NCI-H510A (cell line): ENCODE results near the gene ARRB1.
A peak's percentile ranks its signal among the peaks of the same experiment; 100 is the strongest.
"Not testable (repeated sequence)": the region's sequence is repeated elsewhere in the genome, so short reads cannot be mapped to it uniquely, and the experiment has no call there.

ENCODE experiments used
- DNase-seq: peaks from one replicate; lab custom pipeline; 2025; lab: John Stamatoyannopoulos, UW

Gene ARRB1

DNA sequence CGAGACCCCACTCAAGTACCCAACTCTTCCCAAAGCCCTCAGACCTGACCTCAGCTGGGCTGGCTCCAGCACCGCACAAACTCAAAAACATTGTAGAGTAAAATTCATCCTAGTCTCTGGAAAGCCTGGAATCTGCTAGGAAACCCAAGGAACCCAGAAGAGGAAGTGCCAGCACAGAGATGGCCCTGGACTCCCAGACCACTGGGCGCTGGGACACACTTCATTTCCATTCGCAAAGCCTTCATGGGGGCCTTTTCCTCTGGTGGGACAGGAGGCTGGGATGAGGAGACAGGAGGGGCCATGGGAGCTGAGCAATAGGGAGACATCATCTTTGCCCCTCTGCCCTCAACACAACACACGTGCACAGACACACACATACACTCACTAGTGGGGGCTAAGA lies 30.8 kb downstream of the ARRB1 start:
- DNase-seq, result no peak

DNA sequence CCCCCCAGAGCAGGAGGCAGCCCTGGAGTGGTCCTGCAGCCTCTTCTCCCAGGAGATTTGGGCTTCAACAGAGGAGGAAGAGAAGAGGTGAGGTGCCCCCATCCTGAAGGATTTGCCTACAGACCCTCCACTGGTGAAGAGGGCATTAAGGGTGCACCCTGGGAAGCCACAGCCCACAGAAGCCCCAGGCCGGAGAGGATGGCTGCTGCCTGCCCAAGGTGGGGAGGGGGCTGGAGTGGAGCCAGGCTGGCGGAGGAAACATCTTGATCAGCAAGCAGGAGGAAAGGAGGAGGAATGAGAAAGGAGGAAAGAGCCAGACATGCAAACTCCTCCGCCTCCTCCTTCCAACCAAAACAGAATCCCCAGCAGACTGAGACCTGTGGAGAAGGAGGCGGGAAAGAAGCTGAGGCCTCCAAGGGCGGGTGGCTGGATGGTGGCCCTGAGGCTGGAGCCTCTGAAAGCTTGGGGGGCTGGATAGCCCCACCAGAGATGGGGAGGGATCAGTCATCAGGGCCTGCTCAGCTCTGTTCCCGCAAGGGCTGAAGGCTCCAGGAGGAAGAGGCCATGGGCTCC lies 31.3 kb downstream of the ARRB1 start:
- DNase-seq, result no peak

DNA sequence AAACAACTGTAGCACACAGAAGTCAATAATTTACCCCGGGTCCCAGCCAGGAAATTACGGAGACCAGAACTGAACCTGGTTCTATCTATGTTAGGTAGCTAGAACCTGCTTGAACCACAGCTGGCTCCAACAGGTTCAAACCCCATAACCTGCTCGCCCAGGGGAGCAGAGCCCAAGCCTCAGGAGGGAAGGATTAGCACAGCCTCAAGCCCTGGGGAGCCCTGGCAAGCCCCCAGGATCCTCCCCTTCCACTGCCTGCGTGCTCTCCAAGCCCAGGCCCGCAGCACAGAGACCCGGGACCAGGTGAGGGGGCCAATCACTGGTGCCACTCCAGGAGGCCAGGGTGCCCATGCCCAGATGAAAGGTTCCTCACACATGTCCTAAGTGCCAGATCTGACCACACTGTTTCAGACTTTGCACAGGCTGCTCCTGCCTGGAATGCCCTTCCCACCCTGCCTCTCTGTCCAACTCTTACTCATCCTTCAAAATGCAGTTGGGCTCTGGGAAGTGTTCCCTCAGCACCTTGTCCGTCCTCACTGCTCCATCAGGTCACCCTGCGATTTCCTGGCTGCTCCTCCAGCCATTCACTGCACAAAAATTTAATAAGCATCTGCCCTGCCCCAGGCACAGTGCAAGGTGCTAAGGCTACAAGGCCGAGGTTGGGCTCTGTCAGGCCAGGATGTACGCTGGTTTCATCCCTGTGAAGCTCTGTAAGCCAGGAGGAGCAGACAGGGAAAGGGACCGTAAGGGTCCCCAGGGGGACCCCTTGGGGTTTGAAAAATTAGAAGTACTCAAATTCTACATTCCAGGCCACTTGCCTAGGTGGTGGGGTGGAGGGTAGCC lies 32.2 kb downstream of the ARRB1 start:
- no peak for DNase-seq

DNA sequence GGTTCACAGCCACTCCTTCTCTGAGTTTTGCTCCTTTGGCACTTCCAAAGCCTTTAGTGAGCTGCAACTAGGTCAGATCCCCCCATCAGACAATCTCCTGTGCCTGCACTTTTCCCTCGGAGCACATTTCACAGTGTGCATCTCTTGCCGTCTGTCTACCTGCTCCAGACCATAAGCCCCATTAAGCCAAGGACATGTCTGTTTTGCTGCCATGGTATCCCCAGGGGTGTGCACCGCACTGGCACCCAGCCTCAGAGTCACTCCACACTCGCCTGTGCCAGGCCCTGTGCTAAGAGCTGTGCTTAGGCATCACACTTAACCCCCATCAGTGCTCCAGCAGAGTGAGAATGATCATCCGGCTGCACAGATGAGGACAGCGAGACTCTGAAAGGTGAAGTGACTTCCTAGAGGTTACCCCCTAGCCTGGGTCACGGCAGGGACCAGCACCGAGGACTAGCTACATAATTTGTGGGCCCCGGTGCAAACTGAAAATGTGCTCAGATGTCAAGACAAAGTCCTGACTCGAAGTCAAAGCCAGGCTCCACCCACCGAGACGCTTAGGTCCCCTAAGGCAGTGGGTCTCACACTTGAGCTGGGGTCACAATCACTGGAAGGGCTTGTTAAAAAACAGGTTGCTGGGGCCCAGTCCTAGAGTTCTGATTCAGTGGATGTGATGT lies 33.9 kb downstream of the ARRB1 start:
- no peak for DNase-seq

DNA sequence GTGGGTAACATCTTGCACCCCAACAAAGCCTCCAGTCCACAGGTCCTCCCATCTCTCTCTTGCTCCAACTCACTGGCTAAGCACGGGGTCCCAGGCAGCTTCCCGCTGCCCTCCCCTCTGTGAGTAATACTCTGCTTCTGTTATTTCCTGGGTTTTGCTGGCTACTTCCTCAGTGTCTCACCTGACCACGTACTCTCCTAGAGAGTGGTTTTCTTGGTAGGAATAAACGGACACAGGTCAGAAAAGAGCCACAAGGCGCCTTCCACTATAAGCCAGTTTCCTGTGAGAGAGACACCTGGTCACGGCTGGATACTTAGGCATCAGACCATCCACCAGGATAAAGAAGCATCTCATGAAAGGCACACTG lies 36.0 kb downstream of the ARRB1 start:
- DNase-seq, result no peak

DNA sequence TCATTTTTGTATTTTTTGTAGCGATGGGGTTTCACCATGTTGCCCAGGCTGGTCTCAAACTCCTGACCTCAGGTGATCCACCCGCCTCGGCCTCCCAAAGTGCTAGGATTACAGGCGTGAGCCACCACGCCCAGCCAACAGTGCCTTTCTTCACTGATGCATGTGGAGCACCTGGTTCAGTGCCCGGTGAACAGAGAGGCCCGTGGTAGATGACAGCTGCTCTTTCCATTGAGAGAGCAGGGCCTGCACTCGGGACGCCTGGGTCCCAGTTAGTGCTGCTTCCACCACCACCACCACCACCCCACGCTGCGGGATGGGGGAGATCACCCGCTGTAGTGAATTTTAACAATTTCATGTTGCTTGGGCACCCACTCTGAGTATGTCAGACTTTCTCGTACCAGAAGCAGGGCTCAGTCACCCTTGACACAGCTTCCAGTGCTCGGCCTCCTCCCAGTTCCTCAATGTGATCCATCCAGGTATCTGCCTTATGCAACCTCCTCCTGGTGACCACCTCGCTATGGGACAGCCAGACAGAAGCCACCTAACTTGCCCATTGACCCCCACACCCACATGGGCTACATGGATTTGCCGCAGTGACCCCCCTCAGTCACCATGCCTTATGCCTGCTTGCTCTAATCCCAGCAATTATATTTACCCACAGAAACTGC lies 36.6 kb downstream of the ARRB1 start:
- DNase-seq, result no peak

DNA sequence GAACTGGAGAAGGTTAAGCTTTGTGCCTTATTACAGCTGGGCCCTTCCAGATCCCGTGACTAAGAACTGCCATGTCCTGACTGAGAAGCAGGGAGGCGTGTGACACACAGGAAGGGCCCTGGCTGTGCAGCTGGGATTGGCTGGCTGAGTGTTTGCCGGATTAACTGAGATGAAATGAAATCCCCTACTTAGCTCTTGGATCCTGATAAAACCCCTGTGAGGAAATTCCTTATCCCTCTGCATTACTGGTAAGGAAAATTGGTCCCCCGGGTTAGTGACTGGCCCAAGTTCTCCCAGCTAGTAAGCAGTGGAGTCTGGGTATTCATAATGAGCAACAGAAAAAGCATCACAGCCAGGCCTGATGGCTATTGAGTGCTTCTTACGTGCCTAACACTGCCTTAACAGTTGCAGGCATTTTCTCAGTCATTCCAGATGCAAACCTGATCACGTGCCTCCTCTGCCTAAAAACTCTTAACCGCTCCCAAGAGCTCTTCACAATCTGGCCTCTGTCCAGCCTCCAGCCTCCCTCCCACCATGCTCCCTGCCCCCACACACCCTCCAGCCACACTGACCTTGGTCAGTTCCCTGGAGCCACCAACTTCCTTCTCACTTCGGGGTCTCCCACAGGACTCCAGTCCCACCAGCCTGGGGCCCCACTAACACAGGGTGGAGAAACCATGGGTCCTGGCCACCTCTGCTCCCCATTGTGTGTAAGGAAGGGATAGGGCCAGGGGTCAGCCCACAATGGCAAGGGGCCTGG lies 37.8 kb downstream of the ARRB1 start:
- peak; percentile 32 for DNase-seq

DNA sequence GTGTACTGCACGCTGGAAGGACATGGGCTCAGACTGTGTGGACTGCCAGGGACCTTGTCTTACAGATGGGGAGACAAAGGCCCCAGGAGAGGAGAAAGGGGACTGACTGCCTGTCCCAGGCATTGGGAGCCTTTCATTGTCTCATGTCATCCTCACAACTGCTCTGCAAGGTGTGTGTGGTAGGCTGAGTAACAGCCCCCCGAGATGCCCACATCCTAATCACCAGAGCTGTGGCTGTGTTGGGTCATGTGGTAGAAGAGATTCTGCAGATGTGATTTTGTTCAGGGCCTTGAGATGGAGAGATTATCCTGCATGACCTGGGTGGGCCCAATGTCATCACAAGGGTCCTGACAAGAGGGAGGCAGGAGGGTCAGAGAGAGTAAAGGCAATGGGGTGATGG lies 39.1 kb downstream of the ARRB1 start:
- DNase-seq, result no peak

DNA sequence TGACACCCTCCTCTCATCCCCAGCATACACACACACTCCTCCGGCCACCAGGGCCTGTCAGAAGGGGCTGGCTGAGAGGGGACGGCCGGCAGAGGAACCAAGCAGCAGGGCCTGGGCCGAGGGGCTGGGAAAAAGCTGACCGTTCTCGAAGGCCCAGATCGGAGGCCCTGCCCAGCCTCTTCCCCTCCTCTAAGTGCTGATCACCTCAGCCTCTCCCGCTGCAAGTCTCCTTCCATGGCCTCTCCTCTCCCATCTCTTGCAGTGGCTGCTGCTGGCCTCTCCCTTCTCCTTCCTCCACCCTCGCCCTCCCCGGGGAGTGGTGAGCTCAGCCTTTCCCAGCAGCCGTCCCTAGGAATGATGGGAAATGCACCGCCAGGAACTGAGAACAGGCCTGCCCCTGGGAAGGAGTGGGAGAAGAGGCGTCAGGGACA lies 39.6 kb downstream of the ARRB1 start:
- peak; percentile 20 for DNase-seq

DNA sequence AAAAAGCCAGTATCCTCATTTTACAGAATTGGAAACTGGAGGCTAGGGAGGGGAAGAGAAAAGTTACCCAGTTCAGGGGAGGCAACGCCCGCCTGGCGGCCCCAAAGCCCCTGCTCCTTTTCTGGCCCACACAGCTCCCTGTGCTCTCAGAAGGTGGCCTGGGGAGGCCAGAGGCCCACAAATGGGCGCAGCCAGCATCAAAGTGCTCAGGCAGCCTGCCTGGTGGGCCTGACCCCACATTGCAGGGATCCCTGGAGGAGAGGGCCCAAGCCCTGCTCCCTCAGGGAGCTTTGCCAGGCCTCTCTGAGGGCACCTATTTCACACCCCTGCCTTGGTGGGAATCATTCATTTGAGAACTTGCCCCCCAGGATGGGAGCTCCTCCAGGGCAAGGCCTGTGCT lies 42.5 kb downstream of the ARRB1 start:
- DNase-seq, result no peak

DNA sequence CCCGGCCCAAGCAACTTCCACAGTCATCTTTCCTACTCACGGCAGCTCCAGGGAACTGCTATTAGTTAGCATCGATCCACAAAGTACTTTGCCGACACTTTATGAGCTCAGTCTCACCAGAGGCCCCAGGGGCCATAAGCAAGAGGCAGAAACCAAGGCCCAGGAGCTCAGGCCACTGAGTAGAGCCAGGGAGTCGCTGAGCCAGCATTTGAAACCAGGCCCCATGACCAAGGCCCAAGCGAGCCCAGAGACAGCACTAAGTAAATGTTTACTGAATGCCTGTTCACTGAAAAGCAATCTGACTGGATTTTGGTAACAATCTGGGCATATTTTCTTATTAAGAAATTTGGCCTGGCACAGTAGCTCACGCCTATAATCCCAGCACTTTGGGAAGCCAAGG lies 43.3 kb downstream of the ARRB1 start:
- DNase-seq, result no peak

DNA sequence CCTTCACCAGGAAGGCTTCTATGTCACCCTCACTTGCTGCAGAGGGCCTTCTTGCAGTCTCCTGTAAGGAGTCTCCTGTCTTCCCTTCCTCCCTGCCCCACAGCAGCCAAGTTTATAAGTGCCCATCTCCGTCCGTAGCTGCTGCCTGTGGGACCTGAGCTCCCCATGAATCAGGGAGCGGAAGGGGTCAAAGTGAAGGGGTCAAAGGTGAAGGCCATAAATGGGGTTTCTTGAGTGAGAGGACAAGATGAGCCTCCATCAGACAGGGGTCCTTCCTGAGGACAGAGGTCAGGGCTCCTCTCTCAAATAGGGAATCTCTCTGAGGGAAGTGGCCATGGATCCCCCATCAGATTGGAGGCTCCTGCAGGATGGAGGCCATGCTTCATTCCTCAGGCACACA lies 44.4 kb downstream of the ARRB1 start:
- no peak for DNase-seq

DNA sequence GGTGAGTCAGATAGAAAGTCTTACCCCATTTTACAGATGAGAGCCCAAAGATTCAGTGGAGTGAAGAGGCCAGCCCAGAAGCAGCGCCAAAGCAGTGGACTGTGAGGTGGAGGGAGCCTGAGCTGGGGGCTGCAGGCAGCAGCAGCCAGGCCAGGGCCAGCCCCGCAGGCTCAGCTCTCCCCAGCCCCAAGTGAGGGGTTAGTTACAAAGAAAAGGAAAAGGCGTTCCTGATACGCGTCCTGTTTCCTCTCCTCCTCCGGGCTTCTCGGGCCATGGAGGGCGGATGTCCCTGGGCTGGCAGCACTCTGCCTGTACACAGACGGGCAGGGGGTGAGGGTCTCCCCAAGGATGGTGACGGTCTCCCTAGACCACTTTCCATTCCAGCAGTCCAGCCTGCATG lies 44.9 kb downstream of the ARRB1 start:
- DNase-seq, result no peak

DNA sequence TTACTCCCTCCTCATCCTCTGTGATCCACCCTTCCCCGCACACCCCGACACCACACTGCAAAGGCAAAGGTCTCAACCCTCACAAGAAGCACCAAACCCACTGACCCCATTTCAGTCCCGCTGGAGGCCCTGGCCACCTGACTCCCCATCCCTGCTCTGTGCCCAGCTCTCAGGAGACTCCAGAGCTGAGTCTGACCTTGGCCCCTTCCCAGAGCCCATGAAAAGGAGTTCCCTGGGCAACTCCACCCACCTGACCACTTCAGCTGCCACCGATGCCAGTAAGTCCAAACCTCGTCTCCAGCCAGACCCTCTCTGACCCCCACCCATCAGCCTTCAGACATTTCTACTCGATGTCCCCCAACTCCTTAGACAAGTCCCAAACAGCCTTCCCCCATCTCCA lies 45.5 kb downstream of the ARRB1 start:
- no peak for DNase-seq

DNA sequence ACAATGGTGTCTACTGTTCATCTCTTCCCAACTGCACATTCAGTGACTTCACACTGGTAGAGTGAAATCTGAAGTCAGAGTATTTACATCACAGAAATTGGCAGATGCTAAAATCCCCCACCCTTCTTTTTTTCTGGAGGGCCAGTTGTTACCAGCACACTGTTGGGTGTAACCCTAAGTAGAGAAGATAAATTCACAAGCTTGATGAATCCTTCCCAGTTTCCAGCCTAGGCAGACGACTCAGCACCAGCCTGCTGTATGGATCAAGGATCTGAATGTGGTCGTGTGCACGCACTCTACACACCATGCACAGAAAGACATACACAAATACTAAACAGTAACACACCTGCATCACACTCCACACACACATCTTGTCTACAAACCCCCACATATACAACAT lies 46.0 kb downstream of the ARRB1 start:
- no peak for DNase-seq

DNA sequence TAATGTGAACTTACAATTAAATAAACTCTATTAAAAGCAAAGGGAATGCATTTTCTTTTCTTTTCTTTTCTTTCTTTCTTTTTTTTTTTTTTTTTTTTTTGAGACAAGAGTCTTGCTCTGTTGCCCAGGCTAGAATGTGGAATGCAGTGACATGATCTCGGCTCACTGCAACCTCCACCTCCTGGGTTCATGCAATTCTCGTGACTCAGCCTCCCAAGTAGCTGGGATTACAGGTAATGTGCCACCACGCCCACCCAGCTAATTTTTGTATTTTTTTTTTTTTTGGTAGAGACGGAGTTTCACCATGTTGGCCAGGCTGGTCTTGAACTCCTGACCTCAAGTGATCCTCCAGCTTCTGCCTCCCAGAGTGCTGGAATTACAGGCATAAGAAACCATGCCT lies 46.5 kb downstream of the ARRB1 start:
- DNase-seq, result not testable (repeated sequence)

DNA sequence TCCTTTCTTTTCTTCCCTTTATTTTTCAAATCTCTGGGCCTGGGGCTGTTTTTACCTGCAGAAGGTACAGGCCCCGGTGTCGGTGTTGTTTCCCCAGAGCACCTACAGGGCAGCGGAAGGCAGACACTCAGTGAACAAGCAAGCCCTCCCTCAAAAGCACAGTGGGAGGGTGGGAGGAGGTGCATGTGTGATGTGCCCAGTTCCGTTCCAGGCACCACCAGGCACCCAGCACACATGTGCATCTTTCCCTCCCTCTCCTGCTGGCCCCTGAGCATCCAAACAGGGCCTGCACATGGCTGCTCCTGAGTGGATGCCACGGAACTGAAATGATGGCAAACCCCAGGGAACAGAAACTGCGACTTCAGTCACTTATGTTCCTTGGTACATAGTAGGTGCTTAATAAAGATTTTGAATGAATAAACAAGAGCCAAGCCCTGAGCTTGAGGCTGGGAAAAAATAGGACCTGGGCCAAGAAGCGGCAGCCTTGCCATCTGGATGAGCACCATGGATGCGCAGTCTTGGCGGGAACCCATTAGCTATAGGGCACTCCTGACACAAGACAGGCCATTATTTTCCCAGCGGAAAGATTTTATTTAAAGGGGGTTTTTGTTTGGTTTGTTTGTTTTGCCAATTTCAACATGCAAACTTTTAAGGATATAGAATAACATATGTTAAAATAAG lies 47.8 kb downstream of the ARRB1 start:
- DNase-seq, result no peak

DNA sequence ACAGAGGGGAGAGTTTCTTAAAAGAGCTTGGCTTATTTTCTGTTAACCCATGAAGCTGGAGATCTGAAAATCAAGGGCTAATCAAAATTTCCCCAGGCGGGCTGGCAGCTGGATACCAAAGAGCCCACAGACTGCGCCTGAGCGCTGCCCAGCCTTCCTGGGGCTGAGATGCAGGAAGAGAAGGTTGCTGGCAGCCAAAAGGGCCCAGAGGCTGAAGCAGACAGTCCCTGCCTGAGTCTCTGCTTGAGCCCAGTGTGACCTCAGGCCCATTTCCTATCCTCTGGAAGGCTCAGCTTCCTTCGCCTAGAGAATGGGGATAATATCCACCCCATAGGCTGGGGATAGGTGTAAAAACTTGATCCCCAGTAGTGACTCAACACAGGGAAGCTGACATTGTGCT lies 49.1 kb downstream of the ARRB1 start:
- no peak for DNase-seq

DNA sequence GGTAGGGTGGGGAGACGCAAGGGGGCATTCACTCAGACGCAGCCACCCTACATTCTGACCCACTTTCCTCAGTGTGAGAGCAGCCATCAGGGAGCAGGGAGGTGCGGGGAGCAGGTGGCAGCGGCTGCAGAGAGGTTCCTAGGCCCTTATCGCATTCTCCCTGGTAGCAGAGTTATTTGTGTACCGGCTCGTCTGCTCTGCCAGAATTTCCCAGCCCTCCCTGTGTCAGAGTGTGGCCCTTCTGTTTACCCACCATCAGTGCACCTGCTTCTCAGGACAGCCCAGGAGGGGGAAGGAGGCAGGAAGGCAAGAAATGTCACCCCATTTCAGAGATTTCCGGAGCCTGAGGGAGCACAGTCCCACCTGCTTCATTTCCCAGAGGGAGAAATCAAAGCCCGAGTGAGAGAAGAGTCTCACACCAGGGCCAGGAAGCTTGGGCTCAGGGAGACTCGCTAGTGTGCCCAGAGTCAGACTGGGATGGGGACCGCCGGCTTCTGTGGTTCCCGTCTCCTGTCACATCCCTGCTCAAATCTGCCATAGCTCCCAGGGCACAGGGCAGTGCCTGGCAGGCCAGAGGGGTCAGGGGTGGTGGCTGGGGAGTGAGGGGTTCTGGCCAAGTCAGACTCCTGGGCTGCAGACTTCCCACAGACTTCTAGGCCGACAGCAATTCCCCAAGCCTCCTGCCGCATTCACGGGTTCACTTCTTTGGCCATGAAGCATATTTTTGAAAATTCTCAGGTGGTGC lies 49.7 kb downstream of the ARRB1 start:
- peak; percentile 17 for DNase-seq

DNA sequence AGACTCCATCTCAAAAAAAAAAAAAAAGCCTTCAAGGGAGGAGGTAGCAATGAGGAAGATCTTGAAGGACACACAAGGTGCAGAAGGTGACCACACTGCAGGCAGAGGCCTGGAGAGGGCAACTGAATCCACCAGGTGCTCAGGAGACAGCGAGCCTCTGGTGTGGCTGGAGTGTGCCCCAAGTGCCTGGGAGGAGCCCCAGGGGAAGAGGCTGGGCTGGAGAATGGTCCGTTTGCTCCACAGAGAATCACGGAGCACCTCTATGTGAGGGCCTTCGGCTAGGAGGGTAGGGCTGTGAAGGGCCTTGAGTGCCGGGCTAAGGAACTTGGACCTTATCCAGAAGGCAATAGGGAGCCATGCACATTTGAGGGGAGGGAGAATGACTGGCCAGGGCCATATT lies 50.3 kb downstream of the ARRB1 start:
- DNase-seq, result no peak

DNA sequence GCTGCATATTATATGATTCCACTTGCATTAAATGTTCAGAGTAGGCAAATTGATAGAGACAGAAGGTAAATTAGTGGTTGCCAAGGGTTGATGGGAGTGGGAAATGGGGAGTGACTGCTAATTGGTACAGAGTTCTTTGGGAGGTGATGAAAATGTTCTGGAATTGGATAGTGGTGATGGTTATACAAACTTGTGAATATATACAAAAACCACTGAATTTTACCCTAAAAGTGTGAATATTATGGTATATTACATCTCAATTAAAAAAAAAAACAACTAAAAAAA lies 52.5 kb downstream of the ARRB1 start:
- no peak for DNase-seq
